ENCODE measurements around the gene UBAC2. TPM values are rescaled to one million over a fixed set of nuclear protein-coding genes. Genes with fewer than 3 reads are reported as not detected.

Gene UBAC2
- total RNA-seq, 4 donors from 2014 or later, result 54.4 to 65.9 (median 59.5) TPM

GRCh38 chr13:99360696-99361095 lies 160.0 kb downstream of the UBAC2 start:
- Histone ChIP-seq H3K27me3 (no peaks in the 10 kb centered on the region), H3K9me3 (no peaks in the 10 kb centered on the region), H3K4me3 (no peak overlapping the region), H3K36me3 (no peaks in the 10 kb centered on the region), H3K27ac (no peak overlapping the region), H3K4me1 (no peaks in the 10 kb centered on the region)
- no peak for TF ChIP-seq CTCF (IDR thresholded peaks at IDR 0.05)
- no peak for TF ChIP-seq POLR2A (IDR thresholded peaks at IDR 0.05)
- intact Hi-C loops (cut with DNase I; ENCODE audit: low total_unique reads), result no loop called here
- no peak for DNase-seq

GRCh38 chr13:99361197-99361596 lies 160.5 kb downstream of the UBAC2 start:
- Histone ChIP-seq H3K4me1 (no peaks in the 10 kb centered on the region), H3K27me3 (no peaks in the 10 kb centered on the region), H3K27ac (no peak overlapping the region), H3K36me3 (no peaks in the 10 kb centered on the region), H3K9me3 (no peaks in the 10 kb centered on the region), H3K4me3 (no peak overlapping the region)
- intact Hi-C loops (cut with DNase I; ENCODE audit: low total_unique reads), result no loop called here
- TF ChIP-seq POLR2A (IDR thresholded peaks at IDR 0.05) (no peak), CTCF (IDR thresholded peaks at IDR 0.05) (no peak)
- DNase-seq, result no peak

GRCh38 chr13:99362362-99362761 lies 161.7 kb downstream of the UBAC2 start:
- Histone ChIP-seq H3K4me1 (no peaks in the 10 kb centered on the region), H3K27ac (no peak overlapping the region), H3K27me3 (no peaks in the 10 kb centered on the region), H3K4me3 (no peak overlapping the region), H3K9me3 (no peaks in the 10 kb centered on the region), H3K36me3 (no peaks in the 10 kb centered on the region)
- no peak for DNase-seq
- TF ChIP-seq CTCF (IDR thresholded peaks at IDR 0.05), result no peak
- no peak for TF ChIP-seq POLR2A (IDR thresholded peaks at IDR 0.05)
- intact Hi-C loops (cut with DNase I; ENCODE audit: low total_unique reads), result no loop called here

GRCh38 chr13:99363391-99363790 lies 162.7 kb downstream of the UBAC2 start:
- DNase-seq, result no peak
- intact Hi-C loops (cut with DNase I; ENCODE audit: low total_unique reads), result no loop called here
- TF ChIP-seq POLR2A (IDR thresholded peaks at IDR 0.05) (no peak), CTCF (IDR thresholded peaks at IDR 0.05) (no peak)
- H3K9me3 ChIP-seq, result no peaks in the 10 kb centered on the region
- H3K4me3 ChIP-seq, result no peak overlapping the region
- H3K36me3 ChIP-seq, result no peaks in the 10 kb centered on the region
- no peaks in the 10 kb centered on the region for H3K4me1 ChIP-seq
- H3K27ac ChIP-seq, result no peak overlapping the region
- no peaks in the 10 kb centered on the region for H3K27me3 ChIP-seq

- Histone ChIP-seq H3K36me3 (no peaks in the 10 kb centered on the region), H3K4me1 (no peaks in the 10 kb centered on the region), H3K4me3 (no peak overlapping the region), H3K27ac (no peak overlapping the region), H3K9me3 (no peaks in the 10 kb centered on the region), H3K27me3 (no peaks in the 10 kb centered on the region)
- TF ChIP-seq CTCF (IDR thresholded peaks at IDR 0.05) (no peak), POLR2A (IDR thresholded peaks at IDR 0.05) (no peak)
- intact Hi-C loops (cut with DNase I; ENCODE audit: low total_unique reads), result no loop called here
- no peak for DNase-seq
Measured at GRCh38 chr13:99363949-99364348, 163.3 kb downstream of the UBAC2 start.

Data from uterus (tissue), 4 donors.